ENCODE results near the gene STAG1.

DNA sequence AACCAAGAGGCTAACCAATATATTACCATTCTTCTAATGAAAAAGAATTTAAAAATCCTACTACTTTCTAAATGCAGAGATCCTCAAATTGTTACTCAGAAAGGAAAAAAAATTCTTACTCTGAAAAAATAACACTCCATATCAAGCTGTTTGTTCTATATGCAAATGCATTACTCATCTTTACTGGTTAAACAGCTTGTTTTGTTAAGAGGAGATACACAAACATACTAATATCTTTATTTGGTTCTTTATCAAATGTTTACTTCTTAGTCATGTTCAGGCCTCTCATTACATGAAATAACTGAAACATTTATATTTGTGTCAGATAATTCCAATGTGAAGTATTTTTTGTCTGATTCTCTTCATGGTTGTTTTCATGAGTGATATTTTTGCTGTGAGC is 355.3 kb downstream of the STAG1 start:
- TF ChIP-seq POLR2A (IDR thresholded peaks at IDR 0.05) (no peak), EP300 (IDR thresholded peaks at IDR 0.05) (no peak)
- TF ChIP-seq, protein P1, sequence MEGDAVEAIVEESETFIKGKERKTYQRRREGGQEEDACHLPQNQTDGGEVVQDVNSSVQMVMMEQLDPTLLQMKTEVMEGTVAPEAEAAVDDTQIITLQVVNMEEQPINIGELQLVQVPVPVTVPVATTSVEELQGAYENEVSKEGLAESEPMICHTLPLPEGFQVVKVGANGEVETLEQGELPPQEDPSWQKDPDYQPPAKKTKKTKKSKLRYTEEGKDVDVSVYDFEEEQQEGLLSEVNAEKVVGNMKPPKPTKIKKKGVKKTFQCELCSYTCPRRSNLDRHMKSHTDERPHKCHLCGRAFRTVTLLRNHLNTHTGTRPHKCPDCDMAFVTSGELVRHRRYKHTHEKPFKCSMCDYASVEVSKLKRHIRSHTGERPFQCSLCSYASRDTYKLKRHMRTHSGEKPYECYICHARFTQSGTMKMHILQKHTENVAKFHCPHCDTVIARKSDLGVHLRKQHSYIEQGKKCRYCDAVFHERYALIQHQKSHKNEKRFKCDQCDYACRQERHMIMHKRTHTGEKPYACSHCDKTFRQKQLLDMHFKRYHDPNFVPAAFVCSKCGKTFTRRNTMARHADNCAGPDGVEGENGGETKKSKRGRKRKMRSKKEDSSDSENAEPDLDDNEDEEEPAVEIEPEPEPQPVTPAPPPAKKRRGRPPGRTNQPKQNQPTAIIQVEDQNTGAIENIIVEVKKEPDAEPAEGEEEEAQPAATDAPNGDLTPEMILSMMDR (IDR thresholded peaks at IDR 0.05), result no peak

All from tibial nerve (tissue), 4 donors.